GM12865 (cell line): ENCODE results near the gene TAAR1.
"Not testable (repeated sequence)": the region's sequence is repeated elsewhere in the genome, so short reads cannot be mapped to it uniquely, and the experiment has no call there.

ENCODE experiments used
- DNase-seq: peaks from one replicate; pipeline ENCODE4 v3.0.0; 2010; ENCODE audit warnings: low read depth
- H3K4me3 ChIP-seq: 2 replicates; pipeline ENCODE4 v1.5.1; 2011; ENCODE audit warnings: mild to moderate bottlenecking, low read depth, low read length, control low read depth
- CTCF ChIP-seq: IDR thresholded peaks from 2 replicates; pipeline ENCODE4 v1.5.1; 2011; ENCODE audit warnings: low read length, control low read depth, low read depth, inconsistent platforms; ENCODE audit not compliant: insufficient read depth; ENCODE audit errors: missing control alignments

TAAR1 gene

GRCh38 chr6:132643547-132643946 is 15.4 kb downstream of the TAAR1 start:
- no peak overlapping the region for H3K4me3 ChIP-seq
- peak; percentile 11 for DNase-seq
- TF ChIP-seq CTCF = no peak

DNA sequence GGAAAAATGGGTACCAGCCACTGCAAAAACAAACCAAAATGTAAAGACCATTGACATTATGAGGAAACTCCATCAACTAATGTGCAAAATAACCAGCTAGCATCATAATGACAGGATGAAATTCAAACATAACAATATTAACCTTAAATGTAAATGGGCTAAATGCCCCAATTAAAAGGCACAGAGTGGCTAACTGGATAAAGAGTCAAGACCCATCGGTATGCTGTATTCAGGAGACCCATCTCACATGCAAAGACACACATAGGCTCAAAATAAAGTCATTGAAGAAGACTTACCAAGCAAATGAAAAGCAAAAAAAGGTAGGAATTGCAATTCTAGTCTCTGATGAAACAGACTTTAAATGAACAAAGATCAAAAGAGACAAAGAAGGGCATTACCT is 21.8 kb downstream of the TAAR1 start:
- DNase-seq, H3K4me3 ChIP-seq: not testable (repeated sequence)

DNA sequence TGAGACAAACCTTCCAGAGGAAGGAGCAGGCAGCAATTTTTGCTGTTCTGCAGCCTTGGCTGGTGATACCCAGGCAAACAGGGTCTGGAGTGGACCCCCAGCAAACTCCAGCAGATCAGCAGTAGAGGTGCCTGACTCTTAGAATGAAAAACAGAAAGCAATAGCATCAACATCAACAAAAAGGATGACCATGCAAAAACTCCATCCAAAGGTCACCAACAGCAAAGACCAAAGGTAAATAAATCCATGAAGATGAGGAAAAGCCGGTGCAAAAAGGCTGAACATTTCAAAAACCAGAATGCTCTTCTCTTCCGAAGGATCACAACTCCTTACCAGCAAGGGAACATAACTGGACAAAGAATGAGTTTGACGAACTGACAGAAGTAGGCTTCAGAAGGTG is 23.1 kb downstream of the TAAR1 start:
- not testable (repeated sequence) for H3K4me3 ChIP-seq, DNase-seq

GRCh38 chr6:132635288-132635687 is 23.7 kb downstream of the TAAR1 start:
- not testable (repeated sequence) for DNase-seq, H3K4me3 ChIP-seq

DNA sequence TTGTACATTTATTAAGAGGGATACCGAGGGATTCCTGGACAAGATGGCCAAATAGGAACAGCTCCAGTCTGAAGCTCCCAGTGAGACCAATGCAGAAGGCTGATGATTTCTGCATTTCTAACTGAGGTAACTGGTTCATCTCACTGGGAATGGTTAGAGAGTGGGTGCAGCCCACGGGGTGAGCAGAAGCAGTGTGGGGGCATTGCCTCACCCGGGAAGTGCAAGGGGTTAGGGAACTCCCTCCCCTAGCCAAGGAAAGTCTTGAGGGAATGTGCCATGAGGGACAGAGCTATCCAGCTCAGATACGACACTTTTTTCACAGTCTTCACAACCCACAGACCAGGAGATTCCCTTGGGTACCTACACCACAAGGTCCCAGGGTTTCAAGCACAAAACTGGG is 24.2 kb downstream of the TAAR1 start:
- no peak for DNase-seq
- no peak overlapping the region for H3K4me3 ChIP-seq
- TF ChIP-seq CTCF = no peak

DNA sequence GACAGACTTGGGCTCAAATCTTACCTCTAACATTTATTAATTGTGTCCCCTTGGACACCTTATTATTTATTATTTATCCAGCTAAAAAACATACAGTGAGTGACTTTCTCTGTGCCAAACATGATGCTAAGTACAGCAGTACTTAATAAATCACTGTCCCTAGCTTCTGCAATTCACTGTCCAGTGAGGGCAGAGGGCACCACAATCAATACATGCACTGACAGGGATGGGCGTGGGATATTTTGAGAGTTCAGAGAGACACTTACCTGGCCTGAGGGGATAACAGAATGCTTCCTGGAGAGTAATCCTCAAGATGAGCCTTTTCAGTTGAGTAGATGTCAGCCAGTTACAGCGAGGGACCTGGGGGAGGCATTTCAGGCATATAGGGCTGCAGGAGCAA is 25.6 kb downstream of the TAAR1 start:
- no peak for DNase-seq
- TF ChIP-seq CTCF = no peak
- H3K4me3 ChIP-seq = no peak overlapping the region

DNA sequence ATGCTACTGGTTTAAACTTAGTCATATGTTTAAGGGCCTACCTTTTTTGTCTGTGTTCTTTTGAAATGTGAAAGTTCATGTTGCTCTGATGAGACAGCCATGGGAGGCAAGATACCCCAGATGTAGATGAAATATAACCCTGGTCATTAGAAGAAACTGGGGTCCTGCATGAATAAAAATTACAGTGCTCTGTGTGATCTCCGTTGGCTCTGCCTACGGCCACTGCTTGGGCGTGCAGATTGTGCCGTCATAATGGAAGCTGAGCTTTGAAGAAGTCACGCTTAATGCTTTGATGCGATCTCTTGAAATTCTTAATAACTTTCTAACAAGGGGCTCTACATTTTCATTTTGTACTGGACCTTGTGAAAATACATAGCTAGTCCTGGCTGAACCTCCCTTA is 34.8 kb downstream of the TAAR1 start, which contains the start of gene TAAR2:
TAAR2 (minus strand) TSS at position 101 of the 400 bp plus-strand sequence; CDS start at position 101, 0 bp downstream.
- H3K4me3 ChIP-seq = no peak within 1 kb of the TSS
- TF ChIP-seq CTCF = no peak
- no peak for DNase-seq

- no peak overlapping the region for H3K4me3 ChIP-seq
- TF ChIP-seq CTCF = no peak
- DNase-seq = no peak
These were observed 35.7 kb downstream of the TAAR1 start for GRCh38 chr6:132623106-132623845.
